Vagina (tissue), 2 donors: Measurements from ENCODE around the gene INSC. TPM values are rescaled to one million over a fixed set of nuclear protein-coding genes. Genes with fewer than 3 reads are reported as not detected.

ENCODE experiments used
- DNase-seq, 2 donors: peaks; one replicate each; pipeline ENCODE4 v3.0.0-alpha.2; 2017; ENCODE audit errors: extremely low spot score in 2 of 2
- H3K27ac ChIP-seq: fragments of 200-600 bp; sonication (generic); one replicate; pipeline ENCODE4 v1.5.1; 2019
- H3K27me3 ChIP-seq: fragments of 200-600 bp; sonication (generic); one replicate; pipeline ENCODE4 v1.5.1; 2019
- H3K36me3 ChIP-seq, 2 donors: fragments of 200-600 bp; sonication (generic); one replicate each; pipeline ENCODE4 v1.5.1; 2017 to 2019
- H3K4me1 ChIP-seq: fragments of 200-600 bp; sonication (generic); one replicate; pipeline ENCODE4 v1.5.1; 2019
- H3K4me3 ChIP-seq, 2 donors: fragments of 200-600 bp; sonication (generic); 1 replicate in 1 of 2; 2 replicates in 1 of 2; pipeline ENCODE4 v1.5.1; 2016 to 2019
- H3K9me3 ChIP-seq: fragments of 200-600 bp; sonication (generic); one replicate; pipeline ENCODE4 v1.5.1; 2019
- CTCF ChIP-seq, 3 experiments: fragments of 450-650 bp in 2 of 3; fragments of 200-600 bp in 1 of 3; sonication (generic) in 1 of 3; IDR thresholded peaks; one replicate each; pipeline ENCODE4 v1.5.1; 2017 to 2019; ENCODE audit warnings: antibody characterized with exemption in 3 of 3, mild to moderate bottlenecking in 2 of 3, moderate library complexity in 2 of 3
- POLR2A ChIP-seq, 2 donors: fragments of 450-650 bp; IDR thresholded peaks; one replicate each; pipeline ENCODE4 v1.6.1; 2017; ENCODE audit warnings: antibody characterized with exemption in 2 of 2, mild to moderate bottlenecking in 2 of 2, moderate library complexity in 2 of 2
- POLR2AphosphoS5 ChIP-seq, 2 donors: sonication (generic); formaldehyde crosslinking; IDR thresholded peaks; one replicate each; pipeline ENCODE4 v1.9.0; 2017; ENCODE audit warnings: antibody characterized with exemption in 2 of 2, mild to moderate bottlenecking in 2 of 2, low read depth in 1 of 2; ENCODE audit not compliant: insufficient read depth in 1 of 2
- intact Hi-C: fragments of 100-400 bp; cut with DNase I; formaldehyde crosslinking; loops from one replicate; pipeline ENCODE4 v1.15.1; 2023
- total RNA-seq: library from RNA; depleted of rRNA; stranded (reverse); fragments of >200 nt; gene quantifications from one replicate; pipeline ENCODE4 v1.2.3, GENCODE V29; 2016

Gene INSC
- total RNA-seq, 1 donor from 2014 or later, result 3.2 TPM

GRCh38 chr11:15159085-15159484 is 44.4 kb downstream of the INSC start:
- H3K4me3 ChIP-seq, result no peak overlapping the region
- H3K27ac ChIP-seq, result no peak overlapping the region
- H3K9me3 ChIP-seq, result no peaks in the 10 kb centered on the region
- no peaks in the 10 kb centered on the region for H3K36me3 ChIP-seq
- DNase-seq, result no peak
- no peaks in the 10 kb centered on the region for H3K27me3 ChIP-seq
- intact Hi-C loops, result no loop called here
- no peaks in the 10 kb centered on the region for H3K4me1 ChIP-seq
- TF ChIP-seq CTCF (IDR thresholded peaks at IDR 0.05), result no peak
- TF ChIP-seq POLR2A (IDR thresholded peaks at IDR 0.05), result no peak
- no peak for TF ChIP-seq POLR2AphosphoS5 (IDR thresholded peaks at IDR 0.05; ENCODE audit: insufficient read depth in 1 of 2, low read depth in 1 of 2)

- DNase-seq, result no peak
- intact Hi-C loops, result no loop called here
- TF ChIP-seq POLR2AphosphoS5 (IDR thresholded peaks at IDR 0.05; ENCODE audit: insufficient read depth in 1 of 2, low read depth in 1 of 2) (no peak), CTCF (IDR thresholded peaks at IDR 0.05) (no peak), POLR2A (IDR thresholded peaks at IDR 0.05) (no peak)
- H3K27me3 ChIP-seq, result no peaks in the 10 kb centered on the region
- H3K4me1 ChIP-seq, result no peaks in the 10 kb centered on the region
- no peak overlapping the region for H3K27ac ChIP-seq
- H3K36me3 ChIP-seq, result no peaks in the 10 kb centered on the region
- no peaks in the 10 kb centered on the region for H3K9me3 ChIP-seq
- no peak overlapping the region for H3K4me3 ChIP-seq
Measured at GRCh38 chr11:15161790-15162189, 47.1 kb downstream of the INSC start.

GRCh38 chr11:15163136-15163535 is 48.4 kb downstream of the INSC start:
- Histone ChIP-seq H3K4me1 (no peaks in the 10 kb centered on the region), H3K36me3 (no peaks in the 10 kb centered on the region), H3K4me3 (no peak overlapping the region), H3K27ac (no peak overlapping the region), H3K27me3 (no peaks in the 10 kb centered on the region), H3K9me3 (no peaks in the 10 kb centered on the region)
- TF ChIP-seq POLR2AphosphoS5 (IDR thresholded peaks at IDR 0.05; ENCODE audit: insufficient read depth in 1 of 2, low read depth in 1 of 2) (no peak), CTCF (IDR thresholded peaks at IDR 0.05) (no peak), POLR2A (IDR thresholded peaks at IDR 0.05) (no peak)
- intact Hi-C loops, result no loop called here
- DNase-seq, result no peak

- Histone ChIP-seq H3K27me3 (no peaks in the 10 kb centered on the region), H3K9me3 (no peaks in the 10 kb centered on the region), H3K27ac (no peak overlapping the region), H3K4me3 (no peak overlapping the region), H3K4me1 (no peaks in the 10 kb centered on the region), H3K36me3 (no peaks in the 10 kb centered on the region)
- intact Hi-C loops, result no loop called here
- no peak for DNase-seq
- TF ChIP-seq POLR2A (IDR thresholded peaks at IDR 0.05) (no peak), POLR2AphosphoS5 (IDR thresholded peaks at IDR 0.05; ENCODE audit: insufficient read depth in 1 of 2, low read depth in 1 of 2) (no peak), CTCF (IDR thresholded peaks at IDR 0.05) (no peak)
Measured at GRCh38 chr11:15166204-15166603, 51.5 kb downstream of the INSC start.

- no peak overlapping the region for H3K27ac ChIP-seq
- H3K4me1 ChIP-seq, result no peaks in the 10 kb centered on the region
- DNase-seq, result no peak
- TF ChIP-seq CTCF (IDR thresholded peaks at IDR 0.05) (no peak), POLR2AphosphoS5 (IDR thresholded peaks at IDR 0.05; ENCODE audit: insufficient read depth in 1 of 2, low read depth in 1 of 2) (no peak), POLR2A (IDR thresholded peaks at IDR 0.05) (no peak)
- no peak overlapping the region for H3K4me3 ChIP-seq
- H3K9me3 ChIP-seq, result no peaks in the 10 kb centered on the region
- H3K36me3 ChIP-seq, result no peaks in the 10 kb centered on the region
- intact Hi-C loops, result no loop called here
- no peaks in the 10 kb centered on the region for H3K27me3 ChIP-seq
Measured at GRCh38 chr11:15169815-15170551, 55.3 kb downstream of the INSC start.
